Stimulated activated CD4-positive, alpha-beta T cell treated with anti-CD3 and anti-CD28 coated beads, Interleukin-2, amount 100 ng/mL, for 24 hours (primary cell): Measurements from ENCODE around the gene EFS.

Experiments
- DNase-seq, 2 donors: peaks; one replicate each; pipeline ENCODE4 v3.0.0-alpha.2; 2020

Gene EFS

GRCh38 chr14:23377573-23378563, 12.9 kb upstream of the EFS start:
- DNase-seq = no peak

DNA sequence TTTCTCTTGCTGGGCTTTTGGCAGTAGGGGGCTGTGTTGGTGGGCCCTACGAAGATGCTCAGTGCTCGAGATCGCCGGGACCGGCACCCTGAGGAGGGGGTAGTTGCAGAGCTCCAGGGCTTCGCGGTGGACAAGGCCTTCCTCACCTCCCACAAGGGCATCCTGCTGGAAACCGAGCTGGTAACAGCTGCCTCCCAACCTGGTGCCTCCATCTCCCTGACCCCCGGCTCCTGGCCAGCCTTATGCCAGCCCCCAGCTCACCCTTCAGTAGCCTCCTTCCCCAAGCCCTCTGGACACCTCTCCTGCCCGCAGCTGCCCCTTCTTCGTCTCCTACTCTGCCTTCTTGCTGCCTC, 12.2 kb upstream of the EFS start:
- no peak for DNase-seq

DNA sequence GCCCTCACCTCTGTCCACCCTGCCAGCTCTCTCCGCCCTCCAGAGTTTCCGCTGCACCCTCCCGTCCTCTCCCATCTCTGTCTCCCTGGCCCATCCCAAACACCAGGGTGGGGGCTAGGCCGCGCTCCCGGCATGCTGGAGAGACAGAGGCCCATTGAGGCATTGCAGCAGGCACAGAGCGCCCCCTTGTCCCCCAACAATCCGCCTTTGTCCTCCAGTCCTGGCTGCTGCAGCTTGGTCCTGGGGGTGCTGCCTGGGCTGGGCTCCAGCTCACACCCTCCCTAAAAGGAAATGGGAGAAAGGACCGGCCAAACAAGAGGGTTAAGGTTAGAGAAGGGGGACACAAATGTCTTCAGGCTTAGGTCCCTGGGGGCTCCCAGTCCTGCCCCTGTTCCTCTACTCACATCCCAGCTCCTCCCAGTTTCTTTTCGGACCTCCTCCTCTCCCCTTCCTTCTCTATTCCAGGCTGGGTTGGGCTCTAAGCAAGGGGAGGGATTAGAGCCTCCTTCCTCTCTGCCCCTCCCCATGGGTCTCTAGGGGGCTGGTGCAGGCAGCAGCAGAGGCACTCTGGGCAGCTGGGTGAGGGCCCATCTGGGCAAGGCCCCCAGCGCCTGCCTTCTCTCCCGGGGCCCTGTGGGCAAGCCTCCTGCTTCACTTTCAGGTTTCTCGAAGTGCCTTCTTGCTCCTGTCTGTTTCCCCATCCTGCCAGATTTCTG, 11.7 kb upstream of the EFS start, which contains the start of gene CMTM5:
Gene CMTM5 (plus strand): TSS at position 565 of the 716 bp plus-strand sequence. CDS start 206 bp downstream, outside the sequence.
- no peak for DNase-seq

DNA sequence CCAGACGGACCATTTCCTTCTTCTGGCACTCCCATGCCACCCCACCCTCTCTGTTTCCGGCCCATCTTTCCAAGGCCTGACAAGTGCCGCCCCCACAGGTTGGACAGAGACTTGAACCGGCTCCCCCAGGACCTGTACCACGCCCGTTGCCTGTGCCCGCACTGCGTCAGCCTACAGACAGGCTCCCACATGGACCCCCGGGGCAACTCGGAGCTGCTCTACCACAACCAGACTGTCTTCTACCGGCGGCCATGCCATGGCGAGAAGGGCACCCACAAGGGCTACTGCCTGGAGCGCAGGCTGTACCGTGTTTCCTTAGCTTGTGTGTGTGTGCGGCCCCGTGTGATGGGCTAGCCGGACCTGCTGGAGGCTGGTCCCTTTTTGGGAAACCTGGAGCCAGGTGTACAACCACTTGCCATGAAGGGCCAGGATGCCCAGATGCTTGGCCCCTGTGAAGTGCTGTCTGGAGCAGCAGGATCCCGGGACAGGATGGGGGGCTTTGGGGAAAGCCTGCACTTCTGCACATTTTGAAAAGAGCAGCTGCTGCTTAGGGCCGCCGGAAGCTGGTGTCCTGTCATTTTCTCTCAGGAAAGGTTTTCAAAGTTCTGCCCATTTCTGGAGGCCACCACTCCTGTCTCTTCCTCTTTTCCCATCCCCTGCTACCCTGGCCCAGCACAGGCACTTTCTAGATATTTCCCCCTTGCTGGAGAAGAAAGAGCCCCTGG, 10.7 kb upstream of the EFS start:
- DNase-seq = no peak

GRCh38 chr14:23373041-23373440, 8.1 kb upstream of the EFS start:
- DNase-seq = no peak

- DNase-seq = no peak
Observed at GRCh38 chr14:23372509-23372908, 7.5 kb upstream of the EFS start, which contains the start of gene IL25. TSS of gene IL25 (plus strand) at chr14:23372809.

DNA sequence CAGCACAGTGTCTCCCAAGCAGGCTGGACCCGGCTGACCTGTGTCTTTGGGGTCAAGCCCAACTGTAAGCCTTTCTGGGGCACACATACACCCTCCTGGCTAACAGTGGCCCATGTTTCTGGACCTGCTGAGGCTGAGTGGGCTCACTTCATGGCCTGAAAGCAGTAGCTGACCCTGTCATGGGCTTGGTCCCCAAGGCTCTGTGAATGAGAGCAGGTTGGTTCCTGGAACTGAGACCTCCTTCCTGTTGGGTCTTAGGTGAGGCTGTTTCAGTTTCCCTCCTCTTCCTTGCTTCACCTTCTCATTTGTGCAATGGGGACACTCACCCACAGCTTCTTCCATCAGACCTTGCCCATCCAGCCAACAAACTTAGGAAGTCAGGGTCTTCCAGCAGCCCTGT, 6.9 kb upstream of the EFS start:
- DNase-seq = no peak

GRCh38 chr14:23370221-23370620, 5.2 kb upstream of the EFS start:
- no peak for DNase-seq

DNA sequence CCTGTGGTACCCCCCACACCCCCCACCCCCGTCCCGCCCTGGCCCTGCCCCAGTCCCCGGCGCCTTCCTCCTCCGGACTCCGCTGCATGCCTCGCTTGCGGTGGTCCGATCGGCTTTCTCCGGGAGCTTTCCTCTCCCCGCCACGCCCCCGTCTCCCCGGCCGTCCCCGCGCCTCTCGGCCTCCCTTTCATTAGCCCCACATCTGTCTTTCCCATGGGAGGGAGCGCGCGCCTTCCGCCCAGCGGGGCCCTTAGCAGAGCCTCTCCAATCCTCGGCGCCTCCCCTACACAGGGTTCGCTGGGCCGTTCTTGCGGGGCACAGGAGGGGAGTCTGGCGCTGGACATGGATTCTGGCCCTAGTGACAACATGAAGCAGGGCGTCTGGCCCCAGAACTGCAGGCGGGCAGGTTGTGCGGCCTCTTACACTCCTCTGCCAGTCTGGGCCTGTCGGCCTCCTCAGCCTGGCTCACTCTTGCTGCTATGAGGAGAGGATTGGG, 1.5 kb upstream of the EFS start:
- no peak for DNase-seq

DNA sequence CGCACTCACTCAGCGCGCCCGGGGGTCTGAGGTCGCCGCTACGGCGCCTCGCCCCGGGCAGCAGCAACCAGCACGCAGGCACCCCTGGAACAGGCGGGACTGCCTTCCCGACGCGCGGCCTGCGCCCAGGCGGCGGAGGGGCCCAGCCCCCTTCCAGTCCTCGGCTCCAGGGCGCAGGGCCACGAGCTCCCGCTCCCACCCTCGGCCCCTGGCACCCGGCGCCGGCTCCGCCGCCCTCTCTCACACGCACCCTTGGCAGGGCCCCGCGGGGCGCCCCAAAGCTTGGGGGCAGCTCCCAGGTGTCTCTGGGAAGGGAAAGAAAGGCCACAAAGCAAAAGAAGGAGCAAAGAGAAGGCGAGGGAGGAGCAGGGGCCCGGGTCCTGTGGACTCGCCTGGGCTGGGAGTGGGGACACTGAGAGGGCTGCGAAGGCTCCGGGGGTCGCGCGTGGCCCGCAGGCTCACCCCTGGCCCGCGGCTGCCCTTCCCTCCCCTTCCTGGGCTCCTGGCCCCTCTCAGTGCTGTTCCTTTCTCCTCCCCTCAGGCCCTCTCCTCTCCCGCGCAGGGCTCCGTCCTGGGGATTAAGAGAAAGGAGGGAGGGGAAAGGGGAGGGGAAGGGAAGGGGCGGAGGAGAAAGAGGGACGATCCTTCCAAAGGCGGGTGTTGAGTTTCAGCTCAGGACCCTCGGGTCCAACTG, 907 bp upstream of the EFS start:
- no peak for DNase-seq

GRCh38 chr14:23364164-23365035, 572 bp downstream of the EFS start:
- no peak for DNase-seq

- DNase-seq = no peak
Observed at GRCh38 chr14:23362200-23362599, 2.8 kb downstream of the EFS start.

GRCh38 chr14:23361763-23362162, 3.2 kb downstream of the EFS start:
- no peak for DNase-seq

DNA sequence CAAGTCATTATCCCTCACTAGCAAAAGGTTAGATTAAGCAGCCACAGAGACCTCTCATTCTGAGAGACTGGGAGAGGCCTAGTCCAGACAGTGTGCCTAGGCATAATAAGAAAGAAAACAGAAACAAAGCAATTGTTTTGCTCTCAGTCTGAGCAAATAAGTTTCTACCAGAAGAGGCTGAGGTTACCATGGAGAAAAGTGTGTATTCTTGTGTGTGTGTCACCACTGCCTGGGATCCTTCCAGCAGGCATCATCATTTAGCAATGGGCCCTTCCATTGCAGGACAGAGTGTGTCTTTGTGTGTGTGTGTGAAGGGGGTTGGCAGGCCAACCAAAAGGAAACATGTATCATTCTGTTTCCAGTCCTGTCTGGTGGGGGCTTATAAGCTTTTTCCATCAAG, 3.7 kb downstream of the EFS start:
- no peak for DNase-seq

- no peak for DNase-seq
Observed at GRCh38 chr14:23360496-23360895, 4.5 kb downstream of the EFS start.

- no peak for DNase-seq
Observed at GRCh38 chr14:23359722-23360447, 5.1 kb downstream of the EFS start.

- no peak for DNase-seq
Observed at GRCh38 chr14:23359167-23359626, 5.8 kb downstream of the EFS start.

DNA sequence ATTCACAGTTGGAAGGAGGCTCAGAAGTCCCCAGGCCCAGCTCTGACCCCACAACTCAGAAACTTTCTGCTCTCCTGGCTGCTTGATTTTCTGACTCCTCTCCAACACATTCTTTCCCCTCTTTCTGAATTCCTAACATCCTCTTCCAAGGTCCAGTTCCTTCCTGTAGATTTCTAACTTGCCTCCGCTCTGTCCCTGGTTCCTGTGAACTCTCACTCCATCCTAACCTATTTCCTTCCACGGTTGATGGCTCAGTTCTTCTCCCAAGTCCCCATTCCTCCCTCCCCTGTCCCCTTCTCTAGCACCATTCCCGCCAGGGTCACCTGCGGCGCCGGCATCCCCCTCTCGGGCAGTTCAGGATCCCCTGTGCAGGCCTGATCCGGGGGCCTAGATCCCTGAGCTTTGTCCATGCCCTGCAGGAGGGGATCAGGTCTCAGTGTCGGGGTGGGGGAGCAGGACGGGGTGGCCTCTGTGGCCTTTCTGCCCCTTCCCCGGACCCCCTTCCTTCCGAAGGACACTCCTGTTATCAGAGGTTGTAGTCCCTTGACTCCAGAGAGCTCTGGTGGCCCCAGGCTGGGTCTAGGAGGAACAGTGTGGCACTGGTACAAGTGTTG, 6.3 kb downstream of the EFS start:
- DNase-seq = no peak

- DNase-seq = no peak
Observed at GRCh38 chr14:23358042-23358441, 6.9 kb downstream of the EFS start.

DNA sequence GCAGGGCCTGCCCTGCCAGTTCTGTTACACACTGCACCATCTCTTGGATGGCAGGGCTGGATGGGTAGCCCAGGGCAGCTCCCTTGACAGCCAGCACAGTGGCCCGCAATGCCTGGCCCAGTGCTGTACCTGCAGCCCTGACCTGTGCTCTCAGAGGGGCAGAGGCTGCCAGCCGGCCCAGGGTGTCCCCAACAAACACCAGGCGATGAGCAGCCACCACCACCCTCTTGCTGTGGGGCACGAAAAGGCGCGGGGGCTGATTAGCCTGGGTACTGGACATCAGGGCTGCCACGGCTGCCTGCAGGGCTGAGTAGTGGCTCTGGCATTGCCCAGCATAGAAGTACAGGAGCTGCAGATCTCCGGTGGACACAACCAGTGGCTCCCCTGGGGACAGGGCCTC, 7.7 kb downstream of the EFS start:
- DNase-seq = no peak
